H9 (cell line): ENCODE measurements around the gene UBE4A. TPM values are rescaled to one million over a fixed set of nuclear protein-coding genes. Genes with fewer than 3 reads are reported as not detected.

Source experiments
- DNase-seq: peaks from one replicate; pipeline ENCODE4 v3.0.0-alpha.2; 2017
- H2AFZ ChIP-seq: one replicate; pipeline ENCODE4 v1.6.1; 2013; ENCODE audit warnings: mild to moderate bottlenecking, low read length, control low read depth, moderate library complexity
- H2AK5ac ChIP-seq: 2 replicates; pipeline ENCODE4 v1.6.1; 2013; ENCODE audit warnings: low read length, control low read depth, mixed read lengths; ENCODE audit not compliant: insufficient read length
- H2BK120ac ChIP-seq: one replicate; pipeline ENCODE4 v1.6.1; 2013; ENCODE audit warnings: low read depth, mild to moderate bottlenecking, low read length, control low read depth, inconsistent platforms; ENCODE audit not compliant: poor library complexity, severe bottlenecking
- H2BK12ac ChIP-seq: 2 replicates; pipeline ENCODE4 v1.6.1; 2013; ENCODE audit warnings: low read length, control low read depth, mixed read lengths, low read depth; ENCODE audit not compliant: insufficient read length
- H2BK15ac ChIP-seq: 2 replicates; pipeline ENCODE4 v1.6.1; 2013; ENCODE audit warnings: low read depth, low read length, control low read depth
- H2BK20ac ChIP-seq: one replicate; pipeline ENCODE4 v1.6.1; 2013; ENCODE audit warnings: low read depth, mild to moderate bottlenecking, low read length, control low read depth, inconsistent platforms; ENCODE audit not compliant: poor library complexity, severe bottlenecking
- H2BK5ac ChIP-seq: 2 replicates; pipeline ENCODE4 v1.6.1; 2013; ENCODE audit warnings: low read length, control low read depth, mixed read lengths; ENCODE audit not compliant: insufficient read length
- H3K14ac ChIP-seq: 2 replicates; pipeline ENCODE4 v1.6.1; 2013; ENCODE audit warnings: low read length, control low read depth; ENCODE audit not compliant: insufficient read depth
- H3K18ac ChIP-seq: 2 replicates; pipeline ENCODE4 v1.6.1; 2013; ENCODE audit warnings: low read depth, mild to moderate bottlenecking, mixed read lengths, low read length, control low read depth; ENCODE audit not compliant: insufficient read length
- H3K23ac ChIP-seq: 2 replicates; pipeline ENCODE4 v1.6.1; 2013; ENCODE audit warnings: low read length, control low read depth, mixed read lengths, low read depth; ENCODE audit not compliant: insufficient read length
- H3K23me2 ChIP-seq: 2 replicates; pipeline ENCODE4 v1.6.1; 2013; ENCODE audit warnings: low read depth, mild to moderate bottlenecking, mixed read lengths, low read length, control low read depth; ENCODE audit not compliant: insufficient read length, poor library complexity, severe bottlenecking
- H3K27ac ChIP-seq: 2 replicates; pipeline ENCODE4 v1.5.1; 2013; ENCODE audit warnings: low read length, control low read depth, mixed read lengths, low read depth; ENCODE audit not compliant: insufficient read length
- H3K27me3 ChIP-seq: 2 replicates; pipeline ENCODE4 v1.6.1; 2013; ENCODE audit warnings: low read length, control low read depth, inconsistent platforms; ENCODE audit not compliant: insufficient read depth
- H3K4ac ChIP-seq: 2 replicates; pipeline ENCODE4 v1.6.1; 2013; ENCODE audit warnings: low read depth, mild to moderate bottlenecking, control low read depth, inconsistent platforms, low read length, moderate library complexity
- H3K4me1 ChIP-seq: 2 replicates; pipeline ENCODE4 v1.6.1; 2013; ENCODE audit warnings: low read length, control low read depth, inconsistent platforms; ENCODE audit not compliant: insufficient read depth
- H3K4me2 ChIP-seq: 2 replicates; pipeline ENCODE4 v1.6.1; 2013; ENCODE audit warnings: low read length, control low read depth, mixed read lengths; ENCODE audit not compliant: insufficient read length, insufficient read depth
- H3K56ac ChIP-seq: 2 replicates; pipeline ENCODE4 v1.6.1; 2013; ENCODE audit warnings: low read depth, mild to moderate bottlenecking, mixed read lengths, low read length, control low read depth; ENCODE audit not compliant: insufficient read length
- H3K79me1 ChIP-seq: 2 replicates; pipeline ENCODE4 v1.6.1; 2013; ENCODE audit warnings: low read depth, mild to moderate bottlenecking, moderate library complexity, low read length, control low read depth, inconsistent platforms; ENCODE audit not compliant: insufficient read depth, poor library complexity, severe bottlenecking
- H3K79me2 ChIP-seq: 2 replicates; pipeline ENCODE4 v1.6.1; 2013; ENCODE audit warnings: low read length, control low read depth, inconsistent platforms; ENCODE audit not compliant: insufficient read depth
- H3K9ac ChIP-seq: 2 replicates; pipeline ENCODE4 v1.6.1; 2013; ENCODE audit warnings: low read length, control low read depth, mixed read lengths; ENCODE audit not compliant: insufficient read length; ENCODE audit errors: extremely low read depth
- H3K9me3 ChIP-seq: one replicate; pipeline ENCODE4 v1.6.1; 2013; ENCODE audit warnings: low read depth, low read length, inconsistent platforms; ENCODE audit not compliant: control insufficient read depth
- H3T11ph ChIP-seq: one replicate; pipeline ENCODE4 v1.6.1; 2013; ENCODE audit warnings: mild to moderate bottlenecking, low read length, control low read depth, inconsistent platforms
- H4K20me1 ChIP-seq: one replicate; pipeline ENCODE4 v1.6.1; 2013; ENCODE audit not compliant: control insufficient read depth, insufficient read length, insufficient read depth
- H4K5ac ChIP-seq: 2 replicates; pipeline ENCODE4 v1.6.1; 2013; ENCODE audit warnings: low read depth, mild to moderate bottlenecking, mixed read lengths, low read length, control low read depth; ENCODE audit not compliant: insufficient read length
- H4K8ac ChIP-seq: replicated peaks from 2 replicates; pipeline ENCODE4 v1.6.1; 2013; ENCODE audit warnings: low read length, control low read depth, mixed read lengths, low read depth; ENCODE audit not compliant: insufficient read length
- H4K91ac ChIP-seq: 2 replicates; pipeline ENCODE4 v1.6.1; 2013; ENCODE audit warnings: low read depth, mild to moderate bottlenecking, moderate library complexity, mixed read lengths, low read length, control low read depth; ENCODE audit not compliant: insufficient read length
- H3K27ac Mint-ChIP-seq, 3 experiments: 2 replicates in 2 of 3; 3 replicates in 1 of 3; pipeline ENCODE4 v1.8.0; 2020 to 2021; ENCODE audit warnings: mixed read lengths in 3 of 3, mild to moderate bottlenecking in 1 of 3, moderate library complexity in 1 of 3
- H3K27me3 Mint-ChIP-seq: 2 replicates; pipeline ENCODE4 v1.8.0; 2021; ENCODE audit warnings: low read depth, mild to moderate bottlenecking, moderate library complexity, mixed read lengths
- H3K36me3 Mint-ChIP-seq, 3 experiments: 2 replicates in 2 of 3; 3 replicates in 1 of 3; pipeline ENCODE4 v1.8.0; 2020 to 2021; ENCODE audit warnings: low read depth in 3 of 3, mixed read lengths in 3 of 3; ENCODE audit not compliant: insufficient read depth in 1 of 3
- H3K4me1 Mint-ChIP-seq, 2 experiments: 2 replicates each; pipeline ENCODE4 v1.8.0; 2020; ENCODE audit warnings: mixed read lengths in 2 of 2
- H3K4me3 Mint-ChIP-seq, 2 experiments: 2 replicates in 1 of 2; 3 replicates in 1 of 2; pipeline ENCODE4 v1.8.0; 2020 to 2021; ENCODE audit warnings: mild to moderate bottlenecking in 2 of 2, mixed read lengths in 2 of 2, moderate library complexity in 1 of 2
- H3K9me3 Mint-ChIP-seq, 2 experiments: 2 replicates in 1 of 2; 3 replicates in 1 of 2; pipeline ENCODE4 v1.8.0; 2020; ENCODE audit warnings: mild to moderate bottlenecking in 2 of 2, mixed read lengths in 2 of 2, moderate library complexity in 1 of 2
- CTCF ChIP-seq: fragments of 200-600 bp; sonication (generic); conservative IDR thresholded peaks from 3 replicates; pipeline ENCODE4 v1.8.0; 2021; ENCODE audit warnings: antibody characterized with exemption, mild to moderate bottlenecking
- total RNA-seq: library from RNA; stranded (reverse); gene quantifications from 2 replicates; pipeline ENCODE4 v1.2.1, GENCODE V29; 2021

Gene UBE4A
- total RNA-seq, 1 experiment from 2014 or later = 33.7 TPM

- H2AFZ ChIP-seq = no peak overlapping the region
- Mint-ChIP-seq H3K27ac (no peak overlapping the region), H3K4me3 (no peak overlapping the region), H3K4me1 (no peaks in the 10 kb centered on the region), H3K9me3 (peaks cover 16 to 21% of the 10 kb centered on the region in 2 experiments), H3K27me3 (peaks cover 7% of the 10 kb centered on the region), H3K36me3 (peaks cover 0 to 2% (median 2%) of the 10 kb centered on the region in 3 experiments; a peak in 1 of 7 replicates)
- H3K23ac ChIP-seq = no peak overlapping the region
- H4K91ac ChIP-seq = no peak overlapping the region
- no peaks in the 10 kb centered on the region for H3K79me2 ChIP-seq
- no peaks in the 10 kb centered on the region for H3K4me1 ChIP-seq
- no peak for DNase-seq
- no peak overlapping the region for H3K9ac ChIP-seq
- H2BK12ac ChIP-seq = no peak overlapping the region
- no peak overlapping the region for H4K5ac ChIP-seq
- TF ChIP-seq CTCF = no peak
- H3K4me2 ChIP-seq = no peak overlapping the region
- H2BK5ac ChIP-seq = no peak overlapping the region
- no peak overlapping the region for H3K27ac ChIP-seq
- H3K4ac ChIP-seq = no peak overlapping the region
- H4K20me1 ChIP-seq = no peaks in the 10 kb centered on the region
- H2BK120ac ChIP-seq = no peak overlapping the region
- no peak overlapping the region for H3K18ac ChIP-seq
- no peaks in the 10 kb centered on the region for H3K9me3 ChIP-seq
- no peak overlapping the region for H3K14ac ChIP-seq
- H2BK20ac ChIP-seq = no peak overlapping the region
- H3K79me1 ChIP-seq = no peaks in the 10 kb centered on the region
- no peaks in the 10 kb centered on the region for H3K23me2 ChIP-seq
- no peak overlapping the region for H4K8ac ChIP-seq
- no peak overlapping the region for H2BK15ac ChIP-seq
- no peak overlapping the region for H3T11ph ChIP-seq
- no peaks in the 10 kb centered on the region for H3K27me3 ChIP-seq
- no peak overlapping the region for H2AK5ac ChIP-seq
- no peak overlapping the region for H3K56ac ChIP-seq
Observed at GRCh38 chr11:118328745-118329144, 30.7 kb upstream of the UBE4A start.
